SK-N-SH (cell line): Measurements from ENCODE around the gene SPRY1. TPM values are rescaled to one million over a fixed set of nuclear protein-coding genes. Genes with fewer than 3 reads are reported as not detected.

Source experiments
- CTCF ChIA-PET: fragments of 300-600, 350-600 bp; formaldehyde crosslinking; extraction: SDS; loops from one replicate; lab custom pipeline; 2021; lab: Yijun Ruan, JAX
- POLR2A ChIA-PET: fragments of 350-600 bp; sonication (Branson Sonifier 250); formaldehyde crosslinking; extraction: SDS; loops from one replicate; lab custom pipeline; 2020; ENCODE audit warnings: antibody characterized with exemption, inconsistent platforms; lab: Yijun Ruan, JAX
- DNase-seq: peaks from one replicate; pipeline ENCODE4 v3.0.0; 2012
- H2AFZ ChIP-seq: fragments of 200-600 bp; sonication (generic); 2 replicates; pipeline ENCODE4 v1.8.1; 2016; ENCODE audit warnings: antibody characterized with exemption, mild to moderate bottlenecking, low read depth
- H3F3A ChIP-seq: fragments of 200-600 bp; sonication (generic); replicated peaks from 2 replicates; pipeline ENCODE3; 2016; ENCODE audit warnings: antibody characterized with exemption, mild to moderate bottlenecking; ENCODE audit not compliant: insufficient read depth
- H3K27ac ChIP-seq, 2 experiments: fragments of 200-500 bp in 1 of 2; fragments of 200-600 bp in 1 of 2; sonication (Bioruptor generic) in 1 of 2; sonication (generic), shearing (Covaris generic) in 1 of 2; 2 replicates each; pipeline versions ENCODE4 v1.5.1 to v1.6.1; 2014 to 2016; ENCODE audit warnings: low read depth in 2 of 2, inconsistent platforms in 1 of 2, low read length in 1 of 2, mild to moderate bottlenecking in 1 of 2, mixed read lengths in 1 of 2
- H3K27me3 ChIP-seq: fragments of 200-600 bp; sonication (generic), shearing (Covaris generic); 2 replicates; pipeline ENCODE4 v1.6.1; 2016; ENCODE audit warnings: mixed run types; ENCODE audit not compliant: insufficient read depth
- H3K36me3 ChIP-seq, 2 experiments: fragments of 200-500 bp in 1 of 2; fragments of 200-600 bp in 1 of 2; sonication (Bioruptor generic) in 1 of 2; sonication (generic) in 1 of 2; replicated peaks in 1 of 2; 2 replicates each; pipeline versions ENCODE3 to v1.5.1; 2014 to 2016; ENCODE audit warnings: low read length in 1 of 2, mild to moderate bottlenecking in 1 of 2; ENCODE audit not compliant: insufficient read depth in 2 of 2, control insufficient read depth in 1 of 2
- H3K4me1 ChIP-seq, 2 experiments: fragments of 200-500 bp in 1 of 2; fragments of 200-600 bp in 1 of 2; sonication (Bioruptor generic) in 1 of 2; sonication (generic), shearing (Covaris generic) in 1 of 2; 2 replicates each; pipeline versions ENCODE4 v1.5.1 to v1.6.1; 2014 to 2016; ENCODE audit warnings: low read depth in 1 of 2, low read length in 1 of 2, mixed run types in 1 of 2; ENCODE audit not compliant: insufficient read depth in 2 of 2, control insufficient read depth in 1 of 2
- H3K4me2 ChIP-seq: fragments of 200-600 bp; sonication (generic), shearing (Covaris generic); 2 replicates; pipeline ENCODE4 v1.6.1; 2017; ENCODE audit warnings: mixed run types
- H3K4me3 ChIP-seq, 2 experiments: fragments of 200-500 bp in 1 of 2; fragments of 200-600 bp in 1 of 2; sonication (Bioruptor generic) in 1 of 2; sonication (generic), shearing (Covaris generic) in 1 of 2; 2 replicates each; pipeline versions ENCODE4 v1.5.1 to v1.8.1; 2014 to 2016; ENCODE audit warnings: low read depth in 2 of 2, inconsistent platforms in 1 of 2, low read length in 1 of 2, mild to moderate bottlenecking in 1 of 2, mixed read lengths in 1 of 2, moderate library complexity in 1 of 2
- H3K79me2 ChIP-seq: fragments of 200-600 bp; sonication (generic); 2 replicates; pipeline ENCODE4 v1.8.1; 2017; ENCODE audit warnings: mild to moderate bottlenecking; ENCODE audit not compliant: insufficient read depth
- H3K9ac ChIP-seq: fragments of 200-600 bp; sonication (generic); 2 replicates; pipeline ENCODE4 v1.6.1; 2017; ENCODE audit warnings: mixed run types
- H3K9me2 ChIP-seq: fragments of 200-600 bp; sonication (generic); 2 replicates; pipeline ENCODE4 v1.6.1; 2017; ENCODE audit warnings: mixed run types
- H3K9me3 ChIP-seq: fragments of 200-600 bp; sonication (generic); 2 replicates; pipeline ENCODE4 v1.6.1; 2017; ENCODE audit warnings: mixed run types, mild to moderate bottlenecking, moderate library complexity
- H4K20me1 ChIP-seq: fragments of 200-600 bp; sonication (generic); 2 replicates; pipeline ENCODE4 v1.6.1; 2017; ENCODE audit warnings: mild to moderate bottlenecking, mixed run types; ENCODE audit not compliant: insufficient read depth
- CHD2 ChIP-seq: fragments of 150-350 bp; IDR thresholded peaks from 2 replicates; pipeline ENCODE4 v1.6.1; 2018; ENCODE audit warnings: low read length; ENCODE audit not compliant: partially characterized antibody
- CTCF ChIP-seq: fragments of 200-600 bp; sonication (generic); IDR thresholded peaks from 2 replicates; pipeline ENCODE4 v1.6.1; 2017; ENCODE audit warnings: antibody characterized with exemption, mild to moderate bottlenecking, moderate library complexity
- ELF1 ChIP-seq: IDR thresholded peaks from 2 replicates; pipeline ENCODE4 v1.4.0; 2012
- EP300 ChIP-seq, 2 experiments: IDR thresholded peaks; 2 replicates each; pipeline versions ENCODE4 v1.4.0 to v1.6.1; 2012; ENCODE audit warnings: borderline replicate concordance in 1 of 2, low read depth in 1 of 2, low read length in 1 of 2
- FOXJ3 ChIP-seq: sonication (generic); formaldehyde crosslinking; IDR thresholded peaks from 2 replicates; pipeline ENCODE4 v1.5.1; 2020; ENCODE audit warnings: mild to moderate bottlenecking, missing genetic modification reagents
- FOXM1 ChIP-seq: IDR thresholded peaks from 2 replicates; pipeline ENCODE4 v1.4.0; 2012; ENCODE audit warnings: low read depth, mild to moderate bottlenecking
- GABPA ChIP-seq: IDR thresholded peaks from 2 replicates; pipeline ENCODE4 v1.4.0; 2012; ENCODE audit warnings: low read depth, mild to moderate bottlenecking
- JUND ChIP-seq: IDR thresholded peaks from 2 replicates; pipeline ENCODE4 v1.4.0; 2012
- MAX ChIP-seq: IDR thresholded peaks from 2 replicates; pipeline ENCODE4 v1.4.0; 2012; ENCODE audit warnings: low read depth
- POLR2AphosphoS5 ChIP-seq: IDR thresholded peaks from 2 replicates; pipeline ENCODE4 v1.6.1; 2012; ENCODE audit warnings: low read depth, low read length
- RAD21 ChIP-seq: IDR thresholded peaks from 2 replicates; pipeline ENCODE4 v1.6.1; 2012; ENCODE audit warnings: mild to moderate bottlenecking, low read length
- REST ChIP-seq: IDR thresholded peaks from 2 replicates; pipeline ENCODE4 v1.6.1; 2012; ENCODE audit warnings: mild to moderate bottlenecking, low read depth, low read length, moderate library complexity
- RFX5 ChIP-seq: IDR thresholded peaks from 2 replicates; pipeline ENCODE4 v1.6.1; 2012; ENCODE audit warnings: mild to moderate bottlenecking, improper control_type of control experiment, low read length
- SIN3A ChIP-seq: IDR thresholded peaks from 2 replicates; pipeline ENCODE4 v1.6.1; 2012; ENCODE audit warnings: low read depth, mild to moderate bottlenecking, low read length, moderate library complexity, borderline replicate concordance
- USF1 ChIP-seq: IDR thresholded peaks from 2 replicates; pipeline ENCODE4 v1.4.0; 2012; ENCODE audit warnings: low read depth, borderline replicate concordance
- USF2 ChIP-seq: fragments of 150-350 bp; IDR thresholded peaks from 2 replicates; pipeline ENCODE4 v1.6.1; 2017; ENCODE audit warnings: antibody characterized with exemption, low read length, low read depth, borderline replicate concordance
- WGBS: methylation state at CpG from one replicate; pipeline ENCODE4 v1.1.6; 2017; ENCODE audit warnings: low lambda C conversion rate; 5-methylcytosine and 5-hydroxymethylcytosine counted together
- polyA plus RNA-seq, 3 experiments: library from polyadenylated mRNA; depleted of rRNA; stranded (reverse); fragments of >200 nt; gene quantifications; 2 replicates each; pipeline ENCODE4 v1.2.3, GENCODE V29; 2012

Gene SPRY1
- polyA plus RNA-seq, 1 of the 3 experiments (the other 2 are of a cell fraction), result 12.4 TPM

GRCh38 chr4:123449780-123450179 is 53.2 kb downstream of the SPRY1 start:
- H3K9me2 ChIP-seq, result no peaks in the 10 kb centered on the region
- DNase-seq, result no peak
- H3K9ac ChIP-seq, result no peak overlapping the region
- no peaks in the 10 kb centered on the region for H3K9me3 ChIP-seq
- CTCF ChIA-PET, result interaction anchor here (0.9 kb wide), 1 partner anchor 11 kb away, joined by 3 read pairs; no protein-coding TSS in a partner anchor
- POLR2A ChIA-PET, result no interaction called here
- no peaks in the 10 kb centered on the region for H3K79me2 ChIP-seq
- TF ChIP-seq CTCF (no peak), RAD21 (no peak)
- no peaks in the 10 kb centered on the region for H3K36me3 ChIP-seq
- H3K27me3 ChIP-seq, result no peaks in the 10 kb centered on the region
- H3F3A ChIP-seq, result no peaks in the 10 kb centered on the region
- H3K4me3 ChIP-seq, result no peak overlapping the region
- 55% methylated on average over 1 of the region's 1 CpG for WGBS
- H2AFZ ChIP-seq, result no peak overlapping the region
- H4K20me1 ChIP-seq, result no peaks in the 10 kb centered on the region
- H3K4me1 ChIP-seq, result peaks cover 4 to 18% of the 10 kb centered on the region in 2 experiments; a peak in 2 of 4 replicates
- H3K27ac ChIP-seq, result no peak overlapping the region
- H3K4me2 ChIP-seq, result 0 out of 2 replicates have a peak overlapping the region, but pooled peaks have one; percentile 38

- ChIA-PET POLR2A (no interaction called here), CTCF (no interaction called here)
- Histone ChIP-seq H3K4me3 (no peak overlapping the region), H3K36me3 (no peaks in the 10 kb centered on the region), H3F3A (no peaks in the 10 kb centered on the region), H3K9ac (no peak overlapping the region), H3K9me3 (no peaks in the 10 kb centered on the region), H4K20me1 (no peaks in the 10 kb centered on the region), H2AFZ (no peak overlapping the region), H3K27ac (no peak overlapping the region), H3K9me2 (no peaks in the 10 kb centered on the region), H3K79me2 (no peaks in the 10 kb centered on the region), H3K27me3 (no peaks in the 10 kb centered on the region), H3K4me1 (peaks cover 4 to 18% of the 10 kb centered on the region in 2 experiments; a peak in 2 of 4 replicates), H3K4me2 (no peak overlapping the region)
- no peak for DNase-seq
- no peak for TF ChIP-seq RFX5
- no peak for TF ChIP-seq GABPA
- TF ChIP-seq POLR2AphosphoS5, result no peak
- no peak for TF ChIP-seq REST
- TF ChIP-seq FOXM1, result no peak
- no peak for TF ChIP-seq ELF1
- no peak for TF ChIP-seq SIN3A
- no peak for TF ChIP-seq CHD2
- TF ChIP-seq USF1, result no peak
- TF ChIP-seq JUND, result no peak
- TF ChIP-seq EP300 (IDR thresholded peaks at IDR 0.05; ENCODE audit: borderline replicate concordance in 1 of 2, low read depth in 1 of 2, low read length in 1 of 2), result no peak
- TF ChIP-seq FOXJ3 (CRISPR knock-in tag), result no peak
- TF ChIP-seq MAX, result no peak
- TF ChIP-seq CTCF, result no peak
- no peak for TF ChIP-seq USF2
These were observed 53.8 kb downstream of the SPRY1 start for GRCh38 chr4:123450393-123450792.
